Endothelial cell of umbilical vein (primary cell): ENCODE results near the gene MTMR3. TPM values are rescaled to one million over a fixed set of nuclear protein-coding genes. Genes with fewer than 3 reads are reported as not detected.

Source experiments
- BruUV-seq: library from RNA; stranded (reverse); fragments of 400-500 nt; replicated peaks from 2 replicates; lab custom pipeline; 2021; lab: Mats Ljungman, UMichigan
- CTCF ChIA-PET: fragments of 300-600, 350-600 bp; sonication (Branson Sonifier 250); formaldehyde crosslinking; loops from one replicate; lab custom pipeline; 2021; ENCODE audit warnings: antibody characterized with exemption, inconsistent platforms; lab: Charles Lee
- POLR2A ChIA-PET: fragments of 300-600, 350-600 bp; sonication (Branson Sonifier 250); formaldehyde crosslinking; loops from one replicate; lab custom pipeline; 2021; ENCODE audit warnings: antibody characterized with exemption, inconsistent platforms; lab: Charles Lee
- DNase-seq: peaks from one replicate; pipeline ENCODE4 v3.0.0-alpha.2; 2011; ENCODE audit warnings: low read depth, low spot score
- FAIRE-seq: peaks from 2 replicates; lab custom pipeline; 2011; peaks lifted over from hg19 to GRCh38; lab: Jason Lieb, UNC
- H2AFZ ChIP-seq: 2 replicates; pipeline ENCODE4 v1.6.0; 2012; ENCODE audit warnings: low read depth, low read length, control low read depth, inconsistent platforms
- H3K27ac ChIP-seq: 2 replicates; pipeline ENCODE4 v1.5.1; 2011; ENCODE audit warnings: low read depth, mild to moderate bottlenecking, control low read depth, low read length, moderate library complexity; ENCODE audit not compliant: insufficient read depth
- H3K27me3 ChIP-seq, 2 experiments: 2 replicates each; pipeline versions ENCODE4 v1.6.0 to v1.6.1; 2011; ENCODE audit warnings: low read length in 2 of 2, mixed read lengths in 1 of 2; ENCODE audit not compliant: control insufficient read depth in 2 of 2, insufficient read depth in 2 of 2
- H3K36me3 ChIP-seq, 2 experiments: 2 replicates in 1 of 2; 3 replicates in 1 of 2; pipeline ENCODE4 v1.5.1; 2011; ENCODE audit warnings: low read length in 2 of 2, mild to moderate bottlenecking in 1 of 2, moderate library complexity in 1 of 2; ENCODE audit not compliant: control insufficient read depth in 2 of 2, insufficient read depth in 2 of 2; ENCODE audit errors: extremely low read depth in 1 of 2
- H3K4me1 ChIP-seq: 3 replicates; pipeline ENCODE4 v1.5.1; 2011; ENCODE audit warnings: mild to moderate bottlenecking, low read length; ENCODE audit not compliant: control insufficient read depth, insufficient read depth; ENCODE audit errors: extremely low read depth
- H3K4me2 ChIP-seq: 2 replicates; pipeline ENCODE4 v1.6.1; 2011; ENCODE audit warnings: low read length, control low read depth, mixed read lengths; ENCODE audit not compliant: insufficient read depth
- H3K4me3 ChIP-seq, 3 experiments: fragments of 200-600 bp in 1 of 3; sonication (generic), shearing (Covaris generic) in 1 of 3; replicated peaks in 1 of 3; 2 replicates each; pipeline ENCODE4 v1.5.1; 2011 to 2016; ENCODE audit warnings: control low read depth in 3 of 3, low read length in 3 of 3, mild to moderate bottlenecking in 2 of 3, inconsistent platforms in 1 of 3, low read depth in 1 of 3, moderate library complexity in 1 of 3; ENCODE audit not compliant: insufficient read depth in 1 of 3
- H3K79me2 ChIP-seq: 2 replicates; pipeline ENCODE4 v1.6.0; 2012; ENCODE audit warnings: low read length, inconsistent platforms; ENCODE audit not compliant: control insufficient read depth, insufficient read depth
- H3K9ac ChIP-seq: replicated peaks from 2 replicates; pipeline ENCODE3; 2011; ENCODE audit warnings: low read length, control low read depth; ENCODE audit not compliant: insufficient read depth; ENCODE audit errors: extremely low read depth
- H3K9me1 ChIP-seq: replicated peaks from 3 replicates; pipeline ENCODE4 v1.6.0; 2011; ENCODE audit warnings: mild to moderate bottlenecking, low read length; ENCODE audit not compliant: control insufficient read depth, insufficient read depth; ENCODE audit errors: extremely low read depth
- H3K9me3 ChIP-seq: replicated peaks from 2 replicates; pipeline ENCODE4 v1.5.1; 2012; ENCODE audit warnings: low read length, inconsistent platforms; ENCODE audit not compliant: control insufficient read depth, insufficient read depth
- H4K20me1 ChIP-seq: replicated peaks from 2 replicates; pipeline ENCODE3; 2011; ENCODE audit warnings: mild to moderate bottlenecking, low read length; ENCODE audit not compliant: control insufficient read depth, insufficient read depth; ENCODE audit errors: extremely low read depth
- EZH2 ChIP-seq: IDR thresholded peaks from 2 replicates; pipeline ENCODE4 v1.6.1; 2012; ENCODE audit warnings: borderline replicate concordance, low read depth, mild to moderate bottlenecking, moderate library complexity, low read length, inconsistent platforms; ENCODE audit not compliant: severe bottlenecking
- FOS ChIP-seq: IDR thresholded peaks from 2 replicates; pipeline ENCODE4 v1.6.1; 2011; ENCODE audit warnings: mild to moderate bottlenecking, low read length, moderate library complexity, borderline replicate concordance; ENCODE audit not compliant: insufficient read depth
- GATA2 ChIP-seq: IDR thresholded peaks from 2 replicates; pipeline ENCODE4 v1.7.0; 2011; ENCODE audit warnings: low read depth, mild to moderate bottlenecking, moderate library complexity, mixed read lengths, low read length; ENCODE audit not compliant: insufficient read length, insufficient read depth
- JUN ChIP-seq: IDR thresholded peaks from 2 replicates; pipeline ENCODE4 v1.6.1; 2011; ENCODE audit warnings: borderline replicate concordance, low read depth; ENCODE audit not compliant: insufficient read length, insufficient read depth
- MYC ChIP-seq: IDR thresholded peaks from one replicate; pipeline ENCODE4 v1.6.1; 2011; ENCODE audit warnings: mild to moderate bottlenecking, low read depth, low read length
- POLR2A ChIP-seq: IDR thresholded peaks from 2 replicates; pipeline ENCODE4 v1.6.1; 2012; ENCODE audit warnings: low read depth, mild to moderate bottlenecking, control low read depth, low read length
- POLR2AphosphoS5 ChIP-seq: IDR thresholded peaks from 2 replicates; pipeline ENCODE4 v1.6.1; 2012; ENCODE audit warnings: low read depth, mild to moderate bottlenecking, control low read depth, low read length, moderate library complexity; ENCODE audit not compliant: insufficient read depth
- dilution Hi-C: fragments of 300-500 bp; cut with MboI; formaldehyde crosslinking; loops from one replicate; pipeline ENCODE4 v1.15.0; 2019; ENCODE audit warnings: low sequenced_read_pairs; ENCODE audit not compliant: extremely low pct_ligation_motif_present
- intact Hi-C: fragments of 100-400 bp; cut with micrococcal nuclease; formaldehyde crosslinking; loops from one replicate; pipeline ENCODE4 v1.10.0; 2022
- polyA plus RNA-seq, 4 experiments: library from polyadenylated mRNA; depleted of rRNA in 3 of 4; stranded (reverse) in 3 of 4; unstranded in 1 of 4; fragments of >200 nt; gene quantifications; 2 replicates each; pipeline versions ENCODE4 v1.2.1 to v1.2.3, GENCODE V29; 2011 to 2012; ENCODE audit warnings: missing spikeins in 1 of 4
- total RNA-seq: library from RNA; stranded (reverse); gene quantifications from 2 replicates; pipeline ENCODE4 v1.2.3, GENCODE V29; 2021
- TF ChIP-seq, protein P1 (sequence below): IDR thresholded peaks from 2 replicates; pipeline ENCODE4 v1.6.1; 2011; ENCODE audit not compliant: insufficient read depth, insufficient read length
- TF ChIP-seq, protein P2 (sequence below), 2 donors: IDR thresholded peaks; 1 replicate in 1 of 2; 2 replicates in 1 of 2; pipeline ENCODE4 v1.5.1; 2011; ENCODE audit warnings: low read length in 2 of 2, mild to moderate bottlenecking in 2 of 2, moderate library complexity in 2 of 2, control low read depth in 1 of 2, inconsistent platforms in 1 of 2, low read depth in 1 of 2; ENCODE audit not compliant: insufficient read depth in 1 of 2; ENCODE audit errors: extremely low read depth in 1 of 2

MTMR3 gene
- total and polyA plus RNA-seq, 2 donors (not counting 3 experiments of a cell fraction or from before 2014, with no cell fraction given), result 30.1 to 36.5 TPM

DNA sequence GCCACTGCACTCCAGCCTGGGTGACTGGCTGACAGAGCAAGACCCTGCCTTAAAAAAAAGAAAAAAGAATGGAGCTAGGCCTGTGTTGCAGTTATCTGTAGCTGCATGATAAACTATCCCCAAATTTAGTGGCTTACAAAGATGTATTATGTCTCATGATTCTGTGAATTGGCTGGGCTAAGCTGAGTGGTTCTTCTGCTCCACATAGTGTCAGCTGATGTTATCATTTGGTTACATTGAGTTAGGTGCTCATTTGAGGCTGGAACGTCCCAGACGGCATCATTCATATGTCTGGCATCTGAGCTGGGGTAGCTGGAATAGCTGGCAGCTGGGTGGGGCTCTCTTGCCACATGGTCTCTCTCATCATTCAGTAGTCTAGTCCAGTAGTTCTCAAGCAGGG is 36.7 kb upstream of the MTMR3 start:
- H3K4me2 ChIP-seq, result no peak overlapping the region
- no TSS peak for BruUV-seq
- DNase-seq, result no peak
- no peaks in the 10 kb centered on the region for H3K9me3 ChIP-seq
- FAIRE-seq, result no peak
- intact Hi-C loops (no loop called here), dilution Hi-C loops (no loop called here)
- no peaks in the 10 kb centered on the region for H3K79me2 ChIP-seq
- no peak for TF ChIP-seq MYC
- TF ChIP-seq JUN, result no peak
- no peak for TF ChIP-seq POLR2A
- TF ChIP-seq GATA2, result no peak
- TF ChIP-seq, protein P1, sequence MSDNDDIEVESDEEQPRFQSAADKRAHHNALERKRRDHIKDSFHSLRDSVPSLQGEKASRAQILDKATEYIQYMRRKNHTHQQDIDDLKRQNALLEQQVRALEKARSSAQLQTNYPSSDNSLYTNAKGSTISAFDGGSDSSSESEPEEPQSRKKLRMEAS, result no peak
- TF ChIP-seq, protein P2, sequence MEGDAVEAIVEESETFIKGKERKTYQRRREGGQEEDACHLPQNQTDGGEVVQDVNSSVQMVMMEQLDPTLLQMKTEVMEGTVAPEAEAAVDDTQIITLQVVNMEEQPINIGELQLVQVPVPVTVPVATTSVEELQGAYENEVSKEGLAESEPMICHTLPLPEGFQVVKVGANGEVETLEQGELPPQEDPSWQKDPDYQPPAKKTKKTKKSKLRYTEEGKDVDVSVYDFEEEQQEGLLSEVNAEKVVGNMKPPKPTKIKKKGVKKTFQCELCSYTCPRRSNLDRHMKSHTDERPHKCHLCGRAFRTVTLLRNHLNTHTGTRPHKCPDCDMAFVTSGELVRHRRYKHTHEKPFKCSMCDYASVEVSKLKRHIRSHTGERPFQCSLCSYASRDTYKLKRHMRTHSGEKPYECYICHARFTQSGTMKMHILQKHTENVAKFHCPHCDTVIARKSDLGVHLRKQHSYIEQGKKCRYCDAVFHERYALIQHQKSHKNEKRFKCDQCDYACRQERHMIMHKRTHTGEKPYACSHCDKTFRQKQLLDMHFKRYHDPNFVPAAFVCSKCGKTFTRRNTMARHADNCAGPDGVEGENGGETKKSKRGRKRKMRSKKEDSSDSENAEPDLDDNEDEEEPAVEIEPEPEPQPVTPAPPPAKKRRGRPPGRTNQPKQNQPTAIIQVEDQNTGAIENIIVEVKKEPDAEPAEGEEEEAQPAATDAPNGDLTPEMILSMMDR (IDR thresholded peaks at IDR 0.05; ENCODE audit: extremely low read depth in 1 of 2, insufficient read depth in 1 of 2, low read depth in 1 of 2, low read length in 2 of 2), result no peak
- no peak for TF ChIP-seq EZH2
- TF ChIP-seq POLR2AphosphoS5, result no peak
- no peak for TF ChIP-seq FOS
- no peak overlapping the region for H2AFZ ChIP-seq
- H3K9ac ChIP-seq, result no peak overlapping the region
- ChIA-PET CTCF (interaction anchor here (0.6 to 1.4 kb wide), 5 partner anchors 9 to 159 kb away, joined by 3 to 6 read pairs (median 3); no protein-coding TSS in a partner anchor), POLR2A (no interaction called here)
- peaks cover 0 to 3% of the 10 kb centered on the region in 2 experiments for H3K27me3 ChIP-seq
- no peaks in the 10 kb centered on the region for H3K36me3 ChIP-seq
- no peaks in the 10 kb centered on the region for H4K20me1 ChIP-seq
- H3K9me1 ChIP-seq, result no peaks in the 10 kb centered on the region
- H3K27ac ChIP-seq, result no peak overlapping the region
- H3K4me3 ChIP-seq, result no peak overlapping the region
- H3K4me1 ChIP-seq, result no peaks in the 10 kb centered on the region
